HepG2 (cell line): Measurements from ENCODE around the gene ETFDH.
"Not testable (repeated sequence)": the region's sequence is repeated elsewhere in the genome, so short reads cannot be mapped to it uniquely, and the experiment has no call there.

Experiments used
- ATF3 ChIP-seq: sonication (generic); formaldehyde crosslinking; IDR thresholded peaks from 2 replicates; pipeline ENCODE4 v1.4.0; 2020; ENCODE audit warnings: missing genetic modification reagents
- CHD2 ChIP-seq: IDR thresholded peaks from 2 replicates; pipeline ENCODE4 v1.6.1; 2011; ENCODE audit warnings: low read depth, low read length, improper control_type of control experiment
- GABPA ChIP-seq, 2 experiments: IDR thresholded peaks; 2 replicates each; pipeline ENCODE4 v1.6.1; 2011 to 2016; ENCODE audit warnings: low read depth in 2 of 2, low read length in 1 of 2, missing biosample characterization in 1 of 2, missing genetic modification characterization in 1 of 2
- MXI1 ChIP-seq: IDR thresholded peaks from 3 replicates; pipeline ENCODE4 v1.6.1; 2012; ENCODE audit warnings: low read depth, low read length, inconsistent platforms, borderline replicate concordance
- NCOR1 ChIP-seq: fragments of 200-600 bp; sonication (generic); IDR thresholded peaks from 2 replicates; pipeline ENCODE4 v1.7.0; 2017; ENCODE audit warnings: antibody characterized with exemption, low read length, borderline replicate concordance
- POLR2A ChIP-seq, 2 experiments: IDR thresholded peaks; 2 replicates each; pipeline ENCODE4 v1.6.1; 2011; ENCODE audit warnings: low read depth in 2 of 2, low read length in 2 of 2, mild to moderate bottlenecking in 1 of 2, moderate library complexity in 1 of 2; ENCODE audit not compliant: insufficient read depth in 1 of 2
- SRF ChIP-seq: IDR thresholded peaks from 2 replicates; pipeline ENCODE4 v1.6.1; 2011; ENCODE audit warnings: mild to moderate bottlenecking, low read depth, low read length, moderate library complexity
- SRSF1 ChIP-seq: fragments of 200-400 bp; formaldehyde crosslinking; optimal IDR thresholded peaks from 2 replicates; pipeline ENCODE3; 2017; ENCODE audit warnings: mild to moderate bottlenecking, low read depth, low read length, moderate library complexity
- STAT6 ChIP-seq: sonication (generic); formaldehyde crosslinking; IDR thresholded peaks from 2 replicates; pipeline ENCODE4 v1.4.0; 2020; ENCODE audit warnings: missing genetic modification reagents, mild to moderate bottlenecking, borderline replicate concordance
- TBL1XR1 ChIP-seq: fragments of 150-350 bp; IDR thresholded peaks from 2 replicates; pipeline ENCODE4 v1.6.1; 2014; ENCODE audit warnings: borderline replicate concordance, low read length; ENCODE audit not compliant: partially characterized antibody
- TF ChIP-seq, protein P1 (sequence below): sonication (generic); formaldehyde crosslinking; IDR thresholded peaks from 2 replicates; pipeline ENCODE4 v1.5.0; 2020; ENCODE audit warnings: mild to moderate bottlenecking, missing genetic modification reagents, moderate library complexity
- TF ChIP-seq, protein P2 (sequence below): sonication (generic); formaldehyde crosslinking; IDR thresholded peaks from 2 replicates; pipeline ENCODE4 v1.4.0; 2020; ENCODE audit warnings: missing genetic modification reagents
- TF ChIP-seq, protein P3 (sequence below): sonication (generic); formaldehyde crosslinking; IDR thresholded peaks from 2 replicates; pipeline ENCODE4 v1.4.0; 2020; ENCODE audit warnings: missing genetic modification reagents
- TF ChIP-seq, protein P4 (sequence below): sonication (generic); formaldehyde crosslinking; IDR thresholded peaks from 2 replicates; pipeline ENCODE4 v1.5.1; 2020; ENCODE audit warnings: mild to moderate bottlenecking, missing genetic modification reagents, moderate library complexity

DNA sequence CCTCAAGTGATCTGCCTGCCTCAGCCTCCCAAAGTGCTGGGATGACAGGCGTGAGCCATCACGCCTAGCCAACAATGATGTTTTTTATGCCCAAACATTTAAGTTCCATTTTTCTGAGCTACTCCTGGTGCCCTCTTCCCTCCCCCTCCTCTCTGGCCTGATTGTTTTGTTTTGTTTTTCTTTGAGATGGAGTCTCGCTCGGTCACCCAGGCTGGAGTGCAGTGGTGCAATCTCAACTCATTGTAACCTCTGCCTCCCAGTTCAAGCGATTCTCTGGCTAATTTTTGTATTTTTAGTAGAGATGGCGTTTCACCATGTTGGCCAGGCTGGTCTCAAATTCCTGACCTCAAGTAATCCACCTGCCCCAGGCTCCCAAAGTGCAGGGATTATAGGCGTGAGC is 83.7 kb downstream of the ETFDH start:
- not testable (repeated sequence) for TF ChIP-seq TBL1XR1; SRSF1; SRF; CHD2; POLR2A (IDR thresholded peaks at IDR 0.05; ENCODE audit: insufficient read depth in 1 of 2, low read depth in 2 of 2, low read length in 2 of 2); NCOR1; ATF3 (CRISPR knock-in tag); STAT6 (CRISPR knock-in tag); GABPA (IDR thresholded peaks at IDR 0.05; ENCODE audit: low read depth, low read length); GABPA (CRISPR knock-in tag; IDR thresholded peaks at IDR 0.05; ENCODE audit: low read depth); MXI1
- TF ChIP-seq, protein P1, sequence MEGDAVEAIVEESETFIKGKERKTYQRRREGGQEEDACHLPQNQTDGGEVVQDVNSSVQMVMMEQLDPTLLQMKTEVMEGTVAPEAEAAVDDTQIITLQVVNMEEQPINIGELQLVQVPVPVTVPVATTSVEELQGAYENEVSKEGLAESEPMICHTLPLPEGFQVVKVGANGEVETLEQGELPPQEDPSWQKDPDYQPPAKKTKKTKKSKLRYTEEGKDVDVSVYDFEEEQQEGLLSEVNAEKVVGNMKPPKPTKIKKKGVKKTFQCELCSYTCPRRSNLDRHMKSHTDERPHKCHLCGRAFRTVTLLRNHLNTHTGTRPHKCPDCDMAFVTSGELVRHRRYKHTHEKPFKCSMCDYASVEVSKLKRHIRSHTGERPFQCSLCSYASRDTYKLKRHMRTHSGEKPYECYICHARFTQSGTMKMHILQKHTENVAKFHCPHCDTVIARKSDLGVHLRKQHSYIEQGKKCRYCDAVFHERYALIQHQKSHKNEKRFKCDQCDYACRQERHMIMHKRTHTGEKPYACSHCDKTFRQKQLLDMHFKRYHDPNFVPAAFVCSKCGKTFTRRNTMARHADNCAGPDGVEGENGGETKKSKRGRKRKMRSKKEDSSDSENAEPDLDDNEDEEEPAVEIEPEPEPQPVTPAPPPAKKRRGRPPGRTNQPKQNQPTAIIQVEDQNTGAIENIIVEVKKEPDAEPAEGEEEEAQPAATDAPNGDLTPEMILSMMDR, result not testable (repeated sequence)
- TF ChIP-seq, protein P2, sequence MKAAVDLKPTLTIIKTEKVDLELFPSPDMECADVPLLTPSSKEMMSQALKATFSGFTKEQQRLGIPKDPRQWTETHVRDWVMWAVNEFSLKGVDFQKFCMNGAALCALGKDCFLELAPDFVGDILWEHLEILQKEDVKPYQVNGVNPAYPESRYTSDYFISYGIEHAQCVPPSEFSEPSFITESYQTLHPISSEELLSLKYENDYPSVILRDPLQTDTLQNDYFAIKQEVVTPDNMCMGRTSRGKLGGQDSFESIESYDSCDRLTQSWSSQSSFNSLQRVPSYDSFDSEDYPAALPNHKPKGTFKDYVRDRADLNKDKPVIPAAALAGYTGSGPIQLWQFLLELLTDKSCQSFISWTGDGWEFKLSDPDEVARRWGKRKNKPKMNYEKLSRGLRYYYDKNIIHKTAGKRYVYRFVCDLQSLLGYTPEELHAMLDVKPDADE, result not testable (repeated sequence)
- TF ChIP-seq, protein P3, sequence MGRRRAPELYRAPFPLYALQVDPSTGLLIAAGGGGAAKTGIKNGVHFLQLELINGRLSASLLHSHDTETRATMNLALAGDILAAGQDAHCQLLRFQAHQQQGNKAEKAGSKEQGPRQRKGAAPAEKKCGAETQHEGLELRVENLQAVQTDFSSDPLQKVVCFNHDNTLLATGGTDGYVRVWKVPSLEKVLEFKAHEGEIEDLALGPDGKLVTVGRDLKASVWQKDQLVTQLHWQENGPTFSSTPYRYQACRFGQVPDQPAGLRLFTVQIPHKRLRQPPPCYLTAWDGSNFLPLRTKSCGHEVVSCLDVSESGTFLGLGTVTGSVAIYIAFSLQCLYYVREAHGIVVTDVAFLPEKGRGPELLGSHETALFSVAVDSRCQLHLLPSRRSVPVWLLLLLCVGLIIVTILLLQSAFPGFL (CRISPR knock-in tag), result not testable (repeated sequence)
- TF ChIP-seq, protein P4, sequence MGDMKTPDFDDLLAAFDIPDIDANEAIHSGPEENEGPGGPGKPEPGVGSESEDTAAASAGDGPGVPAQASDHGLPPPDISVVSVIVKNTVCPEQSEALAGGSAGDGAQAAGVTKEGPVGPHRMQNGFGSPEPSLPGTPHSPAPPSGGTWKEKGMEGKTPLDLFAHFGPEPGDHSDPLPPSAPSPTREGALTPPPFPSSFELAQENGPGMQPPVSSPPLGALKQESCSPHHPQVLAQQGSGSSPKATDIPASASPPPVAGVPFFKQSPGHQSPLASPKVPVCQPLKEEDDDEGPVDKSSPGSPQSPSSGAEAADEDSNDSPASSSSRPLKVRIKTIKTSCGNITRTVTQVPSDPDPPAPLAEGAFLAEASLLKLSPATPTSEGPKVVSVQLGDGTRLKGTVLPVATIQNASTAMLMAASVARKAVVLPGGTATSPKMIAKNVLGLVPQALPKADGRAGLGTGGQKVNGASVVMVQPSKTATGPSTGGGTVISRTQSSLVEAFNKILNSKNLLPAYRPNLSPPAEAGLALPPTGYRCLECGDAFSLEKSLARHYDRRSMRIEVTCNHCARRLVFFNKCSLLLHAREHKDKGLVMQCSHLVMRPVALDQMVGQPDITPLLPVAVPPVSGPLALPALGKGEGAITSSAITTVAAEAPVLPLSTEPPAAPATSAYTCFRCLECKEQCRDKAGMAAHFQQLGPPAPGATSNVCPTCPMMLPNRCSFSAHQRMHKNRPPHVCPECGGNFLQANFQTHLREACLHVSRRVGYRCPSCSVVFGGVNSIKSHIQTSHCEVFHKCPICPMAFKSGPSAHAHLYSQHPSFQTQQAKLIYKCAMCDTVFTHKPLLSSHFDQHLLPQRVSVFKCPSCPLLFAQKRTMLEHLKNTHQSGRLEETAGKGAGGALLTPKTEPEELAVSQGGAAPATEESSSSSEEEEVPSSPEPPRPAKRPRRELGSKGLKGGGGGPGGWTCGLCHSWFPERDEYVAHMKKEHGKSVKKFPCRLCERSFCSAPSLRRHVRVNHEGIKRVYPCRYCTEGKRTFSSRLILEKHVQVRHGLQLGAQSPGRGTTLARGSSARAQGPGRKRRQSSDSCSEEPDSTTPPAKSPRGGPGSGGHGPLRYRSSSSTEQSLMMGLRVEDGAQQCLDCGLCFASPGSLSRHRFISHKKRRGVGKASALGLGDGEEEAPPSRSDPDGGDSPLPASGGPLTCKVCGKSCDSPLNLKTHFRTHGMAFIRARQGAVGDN, result not testable (repeated sequence)
